Transverse colon (tissue), 3 donors: ENCODE results near the gene DEPP1.

Experiments
- CTCF ChIP-seq, 5 experiments: fragments of 200-600 bp in 3 of 5; fragments of 450-650 bp in 2 of 5; sonication (generic) in 3 of 5; IDR thresholded peaks; 1 replicate in 2 of 5; 2 replicates in 3 of 5; pipeline ENCODE4 v1.5.1; 2016 to 2017; ENCODE audit warnings: antibody characterized with exemption in 5 of 5, inconsistent platforms in 3 of 5, mild to moderate bottlenecking in 2 of 5, moderate library complexity in 1 of 5
- EP300 ChIP-seq: sonication (generic); formaldehyde crosslinking; IDR thresholded peaks from one replicate; pipeline ENCODE4 v1.6.1; 2017; ENCODE audit warnings: antibody characterized with exemption, low read depth
- POLR2A ChIP-seq: fragments of 450-650 bp; IDR thresholded peaks from one replicate; pipeline ENCODE4 v1.6.1; 2016; ENCODE audit warnings: antibody characterized with exemption, mild to moderate bottlenecking, moderate library complexity

- TF ChIP-seq CTCF (IDR thresholded peaks at IDR 0.05) (no peak), EP300 (no peak), POLR2A (no peak)
Measured at GRCh38 chr10:44979281-44980191, 927 bp upstream of the DEPP1 start.
